Stimulated activated naive CD8-positive, alpha-beta T cell treated with anti-CD3 and anti-CD28 coated beads, Interleukin-15, amount 100 ng/mL, for 72 hours (primary cell): ENCODE data around the gene SNRPA.
"Not testable (repeated sequence)": the region's sequence is repeated elsewhere in the genome, so short reads cannot be mapped to it uniquely, and the experiment has no call there.

Source experiments
- ATAC-seq: fragments of 150-1000 bp; cut with Tn5 transposase; 2 replicates; pipeline ENCODE4 v1.10.0; 2021; ENCODE audit warnings: mild to moderate bottlenecking, moderate library complexity
- DNase-seq, 2 donors: peaks; one replicate each; pipeline ENCODE4 v3.0.0; 2021 to 2022
- H3K27ac Mint-ChIP-seq, 2 donors: one replicate each; pipeline ENCODE4 v1.8.0; 2022; ENCODE audit warnings: mild to moderate bottlenecking in 2 of 2, mixed read lengths in 2 of 2, moderate library complexity in 2 of 2
- H3K27me3 Mint-ChIP-seq: one replicate; pipeline ENCODE4 v1.8.0; 2022; ENCODE audit warnings: mixed read lengths
- H3K4me1 Mint-ChIP-seq: one replicate; pipeline ENCODE4 v1.8.0; 2022; ENCODE audit warnings: mild to moderate bottlenecking, mixed read lengths
- H3K4me3 Mint-ChIP-seq, 2 donors: one replicate each; pipeline ENCODE4 v1.8.0; 2022; ENCODE audit warnings: mild to moderate bottlenecking in 2 of 2, mixed read lengths in 2 of 2, moderate library complexity in 1 of 2
- H3K9me3 Mint-ChIP-seq, 2 donors: one replicate each; pipeline ENCODE4 v1.8.0; 2022; ENCODE audit warnings: mixed read lengths in 2 of 2

SNRPA gene

DNA sequence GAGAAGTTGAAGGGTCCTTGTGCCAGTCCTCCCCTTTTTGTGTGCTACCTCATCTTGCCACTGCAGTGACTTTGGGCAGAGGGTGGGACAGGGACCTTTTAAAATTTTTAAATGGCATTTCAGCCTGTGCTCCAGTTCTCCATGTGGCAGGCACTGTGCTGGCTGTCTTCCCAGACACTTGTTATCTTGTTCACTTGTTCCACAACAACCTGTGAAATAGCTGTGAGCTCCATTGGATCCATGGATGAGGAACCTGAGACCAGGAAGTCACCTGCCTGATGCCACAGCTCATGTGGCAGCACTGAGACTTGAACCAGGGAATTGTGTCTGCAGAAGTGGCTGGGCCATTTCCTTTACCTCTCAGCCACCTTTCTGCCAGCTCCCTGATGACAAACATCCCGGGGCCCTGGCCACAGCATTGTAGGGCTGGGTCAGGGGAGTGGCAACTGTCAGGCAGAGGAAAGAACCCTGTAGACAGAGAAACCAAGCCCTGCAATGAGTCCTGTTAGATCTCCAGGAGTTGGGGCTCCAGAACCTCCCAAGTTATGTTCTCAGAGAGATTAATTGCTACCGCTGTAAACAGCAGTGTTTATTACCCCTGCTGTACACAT lies 54.4 kb downstream of the SNRPA start:
- Mint-ChIP-seq H3K9me3 (no peaks in the 10 kb centered on the region), H3K4me3 (peak overlapping the region; percentile 86 to 100), H3K27me3 (no peaks in the 10 kb centered on the region), H3K4me1 (peaks cover 90% of the 10 kb centered on the region), H3K27ac (peak overlapping the region; percentile 81 to 93)
- ATAC-seq = peak; percentile 11
- DNase-seq = peak in 1 of 2 donors; percentile 49

DNA sequence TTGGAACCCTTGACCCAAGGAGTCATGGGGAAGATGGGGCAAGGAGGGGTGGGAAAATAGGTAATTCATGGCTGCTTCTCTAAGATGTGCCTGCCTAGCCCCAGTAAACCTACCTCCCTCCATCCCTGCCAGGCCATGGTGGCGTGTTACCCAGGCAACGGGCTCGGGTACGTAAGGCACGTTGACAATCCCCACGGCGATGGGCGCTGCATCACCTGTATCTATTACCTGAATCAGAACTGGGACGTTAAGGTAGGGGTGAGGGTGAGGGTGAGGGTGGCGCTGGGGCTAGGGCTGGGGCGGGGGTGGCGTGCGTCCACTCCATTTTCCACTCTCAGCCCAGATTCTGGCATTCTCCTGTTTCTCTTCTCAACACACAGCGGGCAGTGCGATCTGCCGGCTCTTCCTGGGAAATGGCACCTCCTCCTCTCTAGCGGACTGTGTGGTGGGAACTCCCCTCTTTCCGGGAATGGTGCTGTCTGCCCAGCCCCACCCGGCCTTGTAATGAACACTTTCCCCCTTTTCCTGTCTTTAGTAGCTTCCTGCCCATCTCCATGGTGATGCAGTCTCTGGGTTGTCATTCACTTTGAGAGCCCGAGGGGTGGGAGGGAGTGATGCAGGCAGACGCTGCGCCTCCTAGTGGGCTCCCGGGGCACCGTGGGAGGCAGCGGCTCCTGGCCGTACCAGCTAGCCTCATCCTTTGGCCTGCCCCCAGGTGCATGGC lies 55.6 kb downstream of the SNRPA start:
- no peaks in the 10 kb centered on the region for H3K27me3 Mint-ChIP-seq
- H3K27ac Mint-ChIP-seq = peak overlapping the region; percentile 68 to 93
- peak overlapping the region; percentile 89 to 91 for H3K4me3 Mint-ChIP-seq
- H3K4me1 Mint-ChIP-seq = peaks cover 90% of the 10 kb centered on the region
- H3K9me3 Mint-ChIP-seq = no peaks in the 10 kb centered on the region
- DNase-seq = peak; percentile 71 to 84
- peak; percentile 69 for ATAC-seq

DNA sequence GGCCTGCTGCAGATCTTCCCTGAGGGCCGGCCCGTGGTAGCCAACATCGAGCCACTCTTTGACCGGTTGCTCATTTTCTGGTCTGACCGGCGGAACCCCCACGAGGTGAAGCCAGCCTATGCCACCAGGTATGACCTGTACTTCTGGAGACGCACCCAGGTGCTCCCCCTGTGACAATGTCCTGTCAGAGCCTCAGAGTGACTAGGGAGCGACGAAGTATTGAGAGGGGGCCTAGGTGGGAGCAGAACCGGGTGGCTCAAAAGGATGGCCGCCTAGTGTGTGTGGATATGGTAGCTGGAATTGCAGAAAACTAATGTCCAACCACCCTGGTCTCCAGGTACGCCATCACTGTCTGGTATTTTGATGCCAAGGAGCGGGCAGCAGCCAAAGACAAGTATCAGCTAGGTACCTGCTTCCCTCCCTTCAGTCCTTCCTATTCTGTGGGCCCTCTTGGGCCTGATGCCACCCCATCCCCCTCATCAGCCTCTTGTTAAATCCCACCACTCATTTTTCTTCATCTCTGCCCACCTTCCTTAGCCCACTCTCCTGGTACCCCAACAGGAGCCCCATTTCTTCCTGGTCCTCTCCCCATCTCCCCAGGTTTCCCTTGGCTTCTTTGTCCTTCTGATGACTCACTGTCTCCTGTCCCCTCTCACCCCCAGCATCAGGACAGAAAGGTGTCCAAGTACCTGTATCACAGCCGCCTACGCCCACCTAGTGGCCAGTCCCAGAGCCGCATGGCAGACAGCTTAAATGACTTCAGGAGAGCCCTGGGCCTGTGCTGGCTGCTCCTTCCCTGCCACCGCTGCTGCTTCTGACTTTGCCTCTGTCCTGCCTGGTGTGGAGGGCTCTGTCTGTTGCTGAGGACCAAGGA lies 56.4 kb downstream of the SNRPA start:
- peaks cover 90% of the 10 kb centered on the region for H3K4me1 Mint-ChIP-seq
- DNase-seq = no peak
- ATAC-seq = no peak
- H3K4me3 Mint-ChIP-seq = peak overlapping the region; percentile 89 to 91
- H3K27me3 Mint-ChIP-seq = peaks cover under 1% of the 10 kb centered on the region
- H3K9me3 Mint-ChIP-seq = no peaks in the 10 kb centered on the region
- H3K27ac Mint-ChIP-seq = peak overlapping the region; percentile 55 to 63

DNA sequence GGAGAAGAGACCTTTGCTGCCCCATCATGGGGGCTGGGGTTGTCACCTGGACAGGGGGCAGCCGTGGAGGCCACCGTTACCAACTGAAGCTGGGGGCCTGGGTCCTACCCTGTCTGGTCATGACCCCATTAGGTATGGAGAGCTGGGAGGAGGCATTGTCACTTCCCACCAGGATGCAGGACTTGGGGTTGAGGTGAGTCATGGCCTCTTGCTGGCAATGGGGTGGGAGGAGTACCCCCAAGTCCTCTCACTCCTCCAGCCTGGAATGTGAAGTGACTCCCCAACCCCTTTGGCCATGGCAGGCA lies 57.0 kb downstream of the SNRPA start:
- Mint-ChIP-seq H3K4me3 (peak overlapping the region in 1 of 2 donors; percentile 52), H3K27ac (peak overlapping the region; percentile 55 to 63), H3K27me3 (peaks cover 6% of the 10 kb centered on the region), H3K9me3 (no peaks in the 10 kb centered on the region), H3K4me1 (peaks cover 90% of the 10 kb centered on the region)
- ATAC-seq (no peak), DNase-seq (no peak)

DNA sequence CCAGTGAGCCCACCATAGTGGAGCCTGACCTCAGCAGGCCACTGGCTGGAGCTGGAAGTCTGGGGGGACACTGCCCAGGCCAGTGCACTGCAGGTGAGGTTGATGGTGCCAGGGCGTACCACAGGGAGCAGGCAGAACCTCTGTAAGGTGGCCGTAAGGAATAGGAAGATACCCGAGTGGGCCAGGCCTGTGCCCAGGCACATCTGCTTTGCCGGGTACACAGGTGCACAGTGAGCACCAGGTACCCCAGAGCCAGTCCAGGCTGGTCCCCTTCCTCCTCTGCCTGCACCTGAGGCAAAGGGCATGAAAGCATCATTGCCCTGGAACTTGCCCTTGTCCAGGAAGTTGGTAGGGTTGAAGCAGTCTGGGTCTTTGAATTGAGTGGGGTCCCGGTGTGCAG lies 57.5 kb downstream of the SNRPA start:
- H3K27me3 Mint-ChIP-seq = peaks cover 10% of the 10 kb centered on the region
- DNase-seq = no peak
- H3K4me3 Mint-ChIP-seq = peak overlapping the region in 1 of 2 donors; percentile 32
- ATAC-seq = no peak
- peaks cover 87% of the 10 kb centered on the region for H3K4me1 Mint-ChIP-seq
- no peaks in the 10 kb centered on the region for H3K9me3 Mint-ChIP-seq
- H3K27ac Mint-ChIP-seq = no peak overlapping the region

DNA sequence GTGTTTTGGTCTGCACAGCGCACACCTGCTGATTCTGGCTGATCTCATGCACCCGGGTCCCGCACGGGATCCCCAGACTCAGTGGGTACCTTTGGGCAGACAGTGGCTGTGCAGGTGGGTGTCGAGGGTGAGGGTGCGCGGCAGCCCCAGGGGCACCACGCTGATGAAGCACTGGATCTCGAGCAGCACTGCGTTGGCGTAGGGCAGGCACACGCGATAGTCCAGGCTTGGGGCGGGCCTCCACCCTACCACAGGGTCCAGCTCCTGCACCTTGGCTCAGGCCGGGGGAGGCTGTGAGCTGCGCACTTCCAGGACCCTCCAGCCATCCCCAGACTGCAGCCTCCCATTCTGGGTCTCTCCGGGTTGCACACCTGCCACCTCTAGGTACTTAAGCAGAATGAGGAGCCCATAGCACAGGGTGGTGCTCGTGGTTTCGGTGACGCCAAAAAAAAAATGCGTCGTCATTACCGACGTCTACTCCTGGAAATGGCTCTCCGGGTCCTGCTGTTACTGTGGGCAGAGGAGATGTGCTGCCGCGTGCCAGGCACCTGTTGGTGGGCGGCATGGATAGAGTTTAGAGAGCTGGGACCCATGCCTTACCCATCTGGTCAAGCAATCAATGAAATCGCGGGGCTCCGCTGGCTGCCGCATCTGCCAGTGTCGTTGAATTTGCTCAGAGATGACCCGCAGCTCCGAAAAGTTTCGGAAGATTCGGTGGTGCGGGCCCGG lies 58.5 kb downstream of the SNRPA start:
- peaks cover 77% of the 10 kb centered on the region for H3K4me1 Mint-ChIP-seq

DNA sequence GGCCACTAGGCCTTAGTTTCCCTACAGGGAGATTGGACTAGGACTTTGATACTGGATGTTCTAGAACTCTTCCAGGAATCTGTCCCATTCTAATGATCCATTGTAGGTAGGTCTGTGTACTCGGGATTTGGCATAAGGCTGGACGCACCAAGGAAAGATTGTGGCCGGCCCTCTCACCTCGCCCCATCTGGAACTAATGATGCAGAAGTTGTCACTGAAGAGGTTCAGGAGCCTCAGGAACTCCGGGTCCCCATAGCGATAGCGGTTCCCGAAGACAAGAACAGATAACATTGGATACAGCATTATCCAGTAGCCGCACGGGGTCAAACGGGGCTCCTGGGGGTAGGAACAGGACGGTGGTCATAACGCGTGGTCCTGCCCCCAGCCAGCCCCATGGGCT lies 59.2 kb downstream of the SNRPA start:
- H3K4me1 Mint-ChIP-seq = peaks cover 70% of the 10 kb centered on the region
- DNase-seq = no peak
- peak overlapping the region; percentile 12 to 34 for H3K4me3 Mint-ChIP-seq
- H3K9me3 Mint-ChIP-seq = no peaks in the 10 kb centered on the region
- H3K27me3 Mint-ChIP-seq = peaks cover 10% of the 10 kb centered on the region
- ATAC-seq = no peak
- H3K27ac Mint-ChIP-seq = no peak overlapping the region

More for the DNA sequence above, 58.5 kb downstream of the SNRPA start:
- ATAC-seq (no peak), DNase-seq (no peak)
- Mint-ChIP-seq H3K27me3 (peaks cover 10% of the 10 kb centered on the region), H3K27ac (no peak overlapping the region), H3K9me3 (no peaks in the 10 kb centered on the region), H3K4me3 (peak overlapping the region in 1 of 2 donors; percentile 34)

DNA sequence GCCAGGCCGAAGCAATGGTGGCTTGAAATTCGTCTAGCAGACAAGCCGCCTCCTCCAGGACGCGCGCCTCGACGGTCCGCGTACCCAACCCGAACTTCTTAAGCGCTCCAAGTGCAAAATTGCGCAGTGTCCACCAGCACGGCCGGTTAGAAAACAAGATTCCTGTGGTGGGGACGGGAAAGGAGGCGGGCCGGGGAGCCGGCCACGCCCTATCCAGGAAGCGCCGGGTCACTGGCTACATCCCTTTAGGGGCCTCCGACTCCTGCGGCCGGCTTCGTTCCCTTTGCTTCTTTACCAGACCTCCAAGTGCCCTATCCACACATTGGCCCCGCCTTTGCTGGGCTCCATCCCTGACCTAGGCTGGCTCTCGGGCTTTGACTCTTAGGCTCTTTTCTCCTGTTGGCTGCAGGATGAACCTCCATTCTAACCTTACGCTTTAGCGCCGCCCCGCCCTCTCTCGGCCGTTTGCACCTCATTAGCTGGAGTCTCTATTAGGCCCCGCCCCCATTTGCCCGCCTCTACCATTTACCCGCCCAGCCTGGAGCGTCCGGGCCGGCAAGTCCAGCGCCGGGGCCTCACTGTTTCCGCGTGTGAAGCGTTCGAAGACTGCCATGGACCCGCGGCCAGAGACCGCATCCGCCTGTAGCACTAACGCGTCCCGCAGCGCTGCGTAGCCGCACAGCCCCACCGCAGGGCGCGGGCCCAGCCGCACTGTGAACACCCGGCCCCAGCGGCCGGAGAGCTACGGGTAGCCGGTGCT lies 59.8 kb downstream of the SNRPA start:
- peak; percentile 85 for ATAC-seq
- H3K4me3 Mint-ChIP-seq = peak overlapping the region; percentile 92 to 96
- not testable (repeated sequence) for H3K27me3 Mint-ChIP-seq, H3K9me3 Mint-ChIP-seq
- H3K4me1 Mint-ChIP-seq = peaks cover 64% of the 10 kb centered on the region
- DNase-seq = peak; percentile 63 to 71
- peak overlapping the region; percentile 72 to 84 for H3K27ac Mint-ChIP-seq

DNA sequence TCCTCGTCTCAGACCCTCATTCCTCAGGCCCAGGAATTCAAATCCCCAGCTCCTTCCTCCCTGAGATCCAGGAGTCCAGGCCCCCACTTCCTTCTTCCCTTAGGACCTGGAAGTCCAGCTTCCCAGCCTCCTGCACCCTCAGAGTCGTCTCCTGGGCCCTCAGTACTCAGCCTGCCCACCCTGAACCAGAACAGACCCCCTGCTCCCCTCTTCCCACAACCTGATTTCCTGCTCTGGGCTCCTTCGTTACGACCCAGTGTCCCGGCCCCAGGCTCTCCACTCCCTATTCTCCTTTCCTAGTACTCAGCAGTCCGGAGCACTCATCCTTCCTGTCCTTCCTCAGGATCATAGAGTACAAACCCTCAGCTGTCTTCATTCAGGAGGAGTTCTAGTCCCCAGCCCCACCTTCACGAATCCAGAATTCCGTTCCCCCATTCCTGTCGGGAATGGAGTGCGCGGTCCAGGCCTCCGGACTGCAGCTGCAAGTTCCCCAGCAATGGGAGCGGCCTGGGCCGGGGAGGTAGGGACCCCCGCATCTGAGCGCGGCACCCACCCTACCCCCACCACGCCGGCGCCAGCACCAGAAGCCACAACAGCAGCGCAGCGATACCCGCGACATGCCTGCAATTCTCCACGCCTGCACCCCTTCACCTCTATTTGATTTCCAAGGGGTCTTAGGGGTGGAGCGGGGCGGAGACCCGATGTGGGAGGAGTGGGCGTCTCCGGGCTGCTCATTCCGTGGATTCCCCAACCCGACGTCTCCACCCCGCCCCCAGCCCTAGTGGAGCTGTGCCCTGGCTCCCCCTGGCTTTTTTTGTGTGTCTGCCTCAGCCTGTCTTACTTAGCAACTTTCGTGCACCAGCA lies 60.7 kb downstream of the SNRPA start:
- peaks cover 10% of the 10 kb centered on the region for H3K27me3 Mint-ChIP-seq
- H3K27ac Mint-ChIP-seq = peak overlapping the region; percentile 77 to 84
- H3K9me3 Mint-ChIP-seq = no peaks in the 10 kb centered on the region
- H3K4me3 Mint-ChIP-seq = peak overlapping the region; percentile 92 to 96
- ATAC-seq (no peak), DNase-seq (no peak)
- peaks cover 55% of the 10 kb centered on the region for H3K4me1 Mint-ChIP-seq

DNA sequence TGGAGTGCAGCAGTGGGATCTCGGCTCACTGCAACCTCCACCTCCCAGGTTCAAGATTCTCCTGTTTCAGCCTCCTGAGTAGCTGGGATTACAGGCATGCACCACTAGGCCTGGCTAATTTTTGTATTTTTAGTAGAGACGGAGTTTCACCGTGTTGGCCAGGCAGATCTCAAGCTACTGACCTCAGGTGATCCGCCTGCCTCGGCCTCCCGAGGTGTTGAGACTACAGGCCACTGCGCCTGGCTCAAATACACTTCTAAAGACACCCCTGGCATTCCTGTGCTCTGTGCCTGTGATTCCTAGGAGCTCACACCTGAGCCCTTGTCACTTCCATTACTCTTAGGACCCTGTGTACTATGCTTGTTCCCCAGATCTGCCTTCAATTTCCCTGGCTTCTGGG lies 61.6 kb downstream of the SNRPA start:
- DNase-seq, ATAC-seq, H3K9me3 Mint-ChIP-seq, H3K27me3 Mint-ChIP-seq: not testable (repeated sequence)
- H3K4me3 Mint-ChIP-seq = peak overlapping the region; percentile 92 to 96
- H3K27ac Mint-ChIP-seq = peak overlapping the region in 1 of 2 donors; percentile 20
- H3K4me1 Mint-ChIP-seq = peaks cover 48% of the 10 kb centered on the region

DNA sequence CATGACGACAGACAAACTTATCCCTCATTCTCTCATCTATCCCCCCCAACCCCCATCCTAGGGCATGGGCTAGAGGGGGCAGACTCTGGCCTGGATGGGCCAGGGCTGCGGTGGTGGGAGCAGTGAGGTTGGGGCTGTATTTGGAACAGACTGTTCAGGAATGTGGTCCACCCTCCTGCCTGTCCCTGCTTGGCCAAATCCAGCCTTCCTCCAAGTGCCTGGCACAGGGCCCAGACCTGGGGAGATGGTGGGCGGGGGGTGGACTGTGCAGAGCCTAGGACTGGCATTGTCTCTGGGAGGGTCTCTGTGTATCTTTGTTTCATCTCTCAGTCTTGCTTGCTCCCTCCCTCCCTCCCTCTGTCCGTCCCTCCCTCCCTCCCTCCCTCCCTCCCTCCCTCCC lies 62.2 kb downstream of the SNRPA start:
- peaks cover 10% of the 10 kb centered on the region for H3K27me3 Mint-ChIP-seq
- ATAC-seq (no peak), DNase-seq (no peak)
- peak overlapping the region in 1 of 2 donors; percentile 23 for H3K27ac Mint-ChIP-seq
- H3K4me3 Mint-ChIP-seq = no peak overlapping the region
- peaks cover 48% of the 10 kb centered on the region for H3K4me1 Mint-ChIP-seq
- H3K9me3 Mint-ChIP-seq = no peaks in the 10 kb centered on the region
